ENCODE measurements around the gene TRAPPC6A.

Gene TRAPPC6A

GRCh38 chr19:45177817-45178261, at the start of gene TRAPPC6A:
TRAPPC6A (minus strand) TSS chr19:45178237; CDS start chr19:45178218, 19 bp downstream.
- no peaks in the 10 kb centered on the region for H3K9me3 ChIP-seq (ENCODE audit: control insufficient read depth, low read length)
- H3K4me3 ChIP-seq (ENCODE audit: low read length), result peak within 1 kb of the TSS; percentile 99
- H3K9ac ChIP-seq (ENCODE audit: low read length), result peak within 1 kb of the TSS; percentile 85
- H3K27me3 ChIP-seq (ENCODE audit: control insufficient read depth, insufficient read depth, low read length), result no peaks in the 10 kb centered on the region
- peaks cover 34% of the 10 kb centered on the region for H3K4me1 ChIP-seq (ENCODE audit: control insufficient read depth, insufficient read depth, low read length)
- H3K36me3 ChIP-seq (ENCODE audit: control insufficient read depth, insufficient read depth, low read length), result no peaks in the 10 kb centered on the region

GRCh38 chr19:45224645-45225044, 46.6 kb upstream of the TRAPPC6A start:
- Histone ChIP-seq H3K4me3 (ENCODE audit: low read length) (no peak overlapping the region), H3K4me1 (ENCODE audit: control insufficient read depth, insufficient read depth, low read length) (no peaks in the 10 kb centered on the region), H3K27me3 (ENCODE audit: control insufficient read depth, insufficient read depth, low read length) (peaks cover 5% of the 10 kb centered on the region), H3K9me3 (ENCODE audit: control insufficient read depth, low read length) (no peaks in the 10 kb centered on the region), H3K9ac (ENCODE audit: low read length) (no peak overlapping the region), H3K36me3 (ENCODE audit: control insufficient read depth, insufficient read depth, low read length) (no peaks in the 10 kb centered on the region)

GRCh38 chr19:45223879-45224278, 45.8 kb upstream of the TRAPPC6A start:
- H3K27me3 ChIP-seq (ENCODE audit: control insufficient read depth, insufficient read depth, low read length), result peaks cover 5% of the 10 kb centered on the region
- H3K4me3 ChIP-seq (ENCODE audit: low read length), result no peak overlapping the region
- no peaks in the 10 kb centered on the region for H3K36me3 ChIP-seq (ENCODE audit: control insufficient read depth, insufficient read depth, low read length)
- no peak overlapping the region for H3K9ac ChIP-seq (ENCODE audit: low read length)
- no peaks in the 10 kb centered on the region for H3K4me1 ChIP-seq (ENCODE audit: control insufficient read depth, insufficient read depth, low read length)
- no peaks in the 10 kb centered on the region for H3K9me3 ChIP-seq (ENCODE audit: control insufficient read depth, low read length)

- H3K36me3 ChIP-seq (ENCODE audit: control insufficient read depth, insufficient read depth, low read length), result no peaks in the 10 kb centered on the region
- no peaks in the 10 kb centered on the region for H3K4me1 ChIP-seq (ENCODE audit: control insufficient read depth, insufficient read depth, low read length)
- H3K4me3 ChIP-seq (ENCODE audit: low read length), result no peak overlapping the region
- peaks cover 4% of the 10 kb centered on the region for H3K27me3 ChIP-seq (ENCODE audit: control insufficient read depth, insufficient read depth, low read length)
- no peaks in the 10 kb centered on the region for H3K9me3 ChIP-seq (ENCODE audit: control insufficient read depth, low read length)
- H3K9ac ChIP-seq (ENCODE audit: low read length), result no peak overlapping the region
These were observed 44.7 kb upstream of the TRAPPC6A start for GRCh38 chr19:45222724-45223123.

- Histone ChIP-seq H3K27me3 (ENCODE audit: control insufficient read depth, insufficient read depth, low read length) (peaks cover 8% of the 10 kb centered on the region), H3K9ac (ENCODE audit: low read length) (no peak overlapping the region), H3K4me3 (ENCODE audit: low read length) (no peak overlapping the region), H3K36me3 (ENCODE audit: control insufficient read depth, insufficient read depth, low read length) (no peaks in the 10 kb centered on the region), H3K9me3 (ENCODE audit: control insufficient read depth, low read length) (no peaks in the 10 kb centered on the region), H3K4me1 (ENCODE audit: control insufficient read depth, insufficient read depth, low read length) (no peaks in the 10 kb centered on the region)
These were observed 41.1 kb upstream of the TRAPPC6A start for GRCh38 chr19:45218911-45219743.

GRCh38 chr19:45218426-45218825, 40.4 kb upstream of the TRAPPC6A start:
- Histone ChIP-seq H3K27me3 (ENCODE audit: control insufficient read depth, insufficient read depth, low read length) (peaks cover 8% of the 10 kb centered on the region), H3K36me3 (ENCODE audit: control insufficient read depth, insufficient read depth, low read length) (no peaks in the 10 kb centered on the region)

GRCh38 chr19:45217957-45218334, 39.9 kb upstream of the TRAPPC6A start:
- Histone ChIP-seq H3K27me3 (ENCODE audit: control insufficient read depth, insufficient read depth, low read length) (peaks cover 8% of the 10 kb centered on the region), H3K9me3 (ENCODE audit: control insufficient read depth, low read length) (no peaks in the 10 kb centered on the region), H3K4me1 (ENCODE audit: control insufficient read depth, insufficient read depth, low read length) (no peaks in the 10 kb centered on the region), H3K9ac (ENCODE audit: low read length) (no peak overlapping the region), H3K4me3 (ENCODE audit: low read length) (no peak overlapping the region), H3K36me3 (ENCODE audit: control insufficient read depth, insufficient read depth, low read length) (no peaks in the 10 kb centered on the region)

More at GRCh38 chr19:45218426-45218825, 40.4 kb upstream of the TRAPPC6A start:
- H3K9me3 ChIP-seq (ENCODE audit: control insufficient read depth, low read length), result no peaks in the 10 kb centered on the region
- H3K4me3 ChIP-seq (ENCODE audit: low read length), result no peak overlapping the region
- H3K4me1 ChIP-seq (ENCODE audit: control insufficient read depth, insufficient read depth, low read length), result no peaks in the 10 kb centered on the region
- no peak overlapping the region for H3K9ac ChIP-seq (ENCODE audit: low read length)

- no peaks in the 10 kb centered on the region for H3K36me3 ChIP-seq (ENCODE audit: control insufficient read depth, insufficient read depth, low read length)
- no peaks in the 10 kb centered on the region for H3K9me3 ChIP-seq (ENCODE audit: control insufficient read depth, low read length)
- no peak overlapping the region for H3K4me3 ChIP-seq (ENCODE audit: low read length)
- H3K27me3 ChIP-seq (ENCODE audit: control insufficient read depth, insufficient read depth, low read length), result peaks cover 8% of the 10 kb centered on the region
- H3K4me1 ChIP-seq (ENCODE audit: control insufficient read depth, insufficient read depth, low read length), result no peaks in the 10 kb centered on the region
- H3K9ac ChIP-seq (ENCODE audit: low read length), result no peak overlapping the region
These were observed 39.3 kb upstream of the TRAPPC6A start for GRCh38 chr19:45217193-45217956.

- H3K4me3 ChIP-seq (ENCODE audit: low read length), result no peak overlapping the region
These were observed 38.6 kb upstream of the TRAPPC6A start for GRCh38 chr19:45216667-45217066.

GRCh38 chr19:45215391-45216191, 37.6 kb upstream of the TRAPPC6A start:
- Histone ChIP-seq H3K4me1 (ENCODE audit: control insufficient read depth, insufficient read depth, low read length) (peaks cover 12% of the 10 kb centered on the region), H3K27me3 (ENCODE audit: control insufficient read depth, insufficient read depth, low read length) (peaks cover 12% of the 10 kb centered on the region), H3K36me3 (ENCODE audit: control insufficient read depth, insufficient read depth, low read length) (no peaks in the 10 kb centered on the region), H3K9ac (ENCODE audit: low read length) (no peak overlapping the region), H3K9me3 (ENCODE audit: control insufficient read depth, low read length) (no peaks in the 10 kb centered on the region), H3K4me3 (ENCODE audit: low read length) (no peak overlapping the region)

More at GRCh38 chr19:45216667-45217066, 38.6 kb upstream of the TRAPPC6A start:
- no peaks in the 10 kb centered on the region for H3K36me3 ChIP-seq (ENCODE audit: control insufficient read depth, insufficient read depth, low read length)
- H3K9ac ChIP-seq (ENCODE audit: low read length), result no peak overlapping the region
- H3K4me1 ChIP-seq (ENCODE audit: control insufficient read depth, insufficient read depth, low read length), result peaks cover 5% of the 10 kb centered on the region
- H3K9me3 ChIP-seq (ENCODE audit: control insufficient read depth, low read length), result no peaks in the 10 kb centered on the region
- H3K27me3 ChIP-seq (ENCODE audit: control insufficient read depth, insufficient read depth, low read length), result peaks cover 12% of the 10 kb centered on the region

- no peak overlapping the region for H3K4me3 ChIP-seq (ENCODE audit: low read length)
- peaks cover 12% of the 10 kb centered on the region for H3K27me3 ChIP-seq (ENCODE audit: control insufficient read depth, insufficient read depth, low read length)
- H3K9ac ChIP-seq (ENCODE audit: low read length), result no peak overlapping the region
- no peaks in the 10 kb centered on the region for H3K9me3 ChIP-seq (ENCODE audit: control insufficient read depth, low read length)
- no peaks in the 10 kb centered on the region for H3K36me3 ChIP-seq (ENCODE audit: control insufficient read depth, insufficient read depth, low read length)
- H3K4me1 ChIP-seq (ENCODE audit: control insufficient read depth, insufficient read depth, low read length), result peaks cover 12% of the 10 kb centered on the region
These were observed 35.0 kb upstream of the TRAPPC6A start for GRCh38 chr19:45213031-45213430.

Data from mucosa of stomach (tissue), 1 donor.